HFFc6 (cell line): ENCODE results near the gene PCDH9. TPM values are rescaled to one million over a fixed set of nuclear protein-coding genes. Genes with fewer than 3 reads are reported as not detected.

ENCODE experiments used
- DNase-seq: peaks from one replicate; pipeline ENCODE4 v3.0.0-alpha.2; 2018
- H3K27ac Mint-ChIP-seq: 2 replicates; pipeline ENCODE4 v1.8.0; 2020; ENCODE audit warnings: mild to moderate bottlenecking, mixed read lengths
- H3K27me3 Mint-ChIP-seq: 2 replicates; pipeline ENCODE4 v1.8.0; 2021; ENCODE audit warnings: mild to moderate bottlenecking, moderate library complexity, mixed read lengths; ENCODE audit not compliant: insufficient read depth
- H3K36me3 Mint-ChIP-seq: 2 replicates; pipeline ENCODE4 v1.8.0; 2021; ENCODE audit warnings: low read depth, mixed read lengths
- H3K4me1 Mint-ChIP-seq: 2 replicates; pipeline ENCODE4 v1.8.0; 2020; ENCODE audit warnings: low read depth, mixed read lengths
- H3K4me3 Mint-ChIP-seq: 2 replicates; pipeline ENCODE4 v1.8.0; 2020; ENCODE audit warnings: mild to moderate bottlenecking, moderate library complexity, mixed read lengths
- H3K9me3 Mint-ChIP-seq: 2 replicates; pipeline ENCODE4 v1.8.0; 2020; ENCODE audit warnings: mild to moderate bottlenecking, mixed read lengths
- CTCF ChIP-seq: fragments of 200-600 bp; sonication (generic); IDR thresholded peaks from 2 replicates; pipeline ENCODE4 v1.5.0; 2021; ENCODE audit warnings: antibody characterized with exemption, mild to moderate bottlenecking
- total RNA-seq, 6 experiments: library from RNA; stranded (reverse); fragmentation: NEBNext Ultra II Directional; extraction: Animal tissue kit (Norgen Biotek cat#: 25700); gene quantifications; 2 replicates in 1 of 6; 3 replicates in 5 of 6; pipeline ENCODE4 v1.2.3, GENCODE V29; 2021

PCDH9 gene
- total RNA-seq, 6 experiments from 2014 or later = 2.0 to 6.7 (median 2.6) TPM

- Mint-ChIP-seq H3K27ac (no peak overlapping the region), H3K36me3 (no peaks in the 10 kb centered on the region)
These were observed 566.9 kb downstream of the PCDH9 start for GRCh38 chr13:66663206-66663605.

GRCh38 chr13:66661336-66661735 is 568.8 kb downstream of the PCDH9 start:
- peaks cover 55% of the 10 kb centered on the region for H3K4me1 Mint-ChIP-seq
- no peak overlapping the region; the same call in 1 of the 2 replicates for H3K27ac Mint-ChIP-seq
- H3K4me3 Mint-ChIP-seq = no peak overlapping the region
- no peak for DNase-seq
- H3K36me3 Mint-ChIP-seq = no peaks in the 10 kb centered on the region
- no peaks in the 10 kb centered on the region for H3K9me3 Mint-ChIP-seq
- no peak for TF ChIP-seq CTCF
- H3K27me3 Mint-ChIP-seq = no peaks in the 10 kb centered on the region; the same call in 1 of the 2 replicates

More at GRCh38 chr13:66663206-66663605, 566.9 kb downstream of the PCDH9 start:
- Mint-ChIP-seq H3K4me3 (no peak overlapping the region), H3K9me3 (no peaks in the 10 kb centered on the region), H3K4me1 (peaks cover 40% of the 10 kb centered on the region), H3K27me3 (no peaks in the 10 kb centered on the region; the same call in 1 of the 2 replicates)
- DNase-seq = no peak
- TF ChIP-seq CTCF = no peak

GRCh38 chr13:66660468-66660813 is 569.7 kb downstream of the PCDH9 start:
- Mint-ChIP-seq H3K4me3 (peak overlapping the region; percentile 77), H3K9me3 (no peaks in the 10 kb centered on the region), H3K4me1 (peaks cover 52% of the 10 kb centered on the region), H3K27me3 (no peaks in the 10 kb centered on the region; the same call in 1 of the 2 replicates), H3K27ac (peak overlapping the region; percentile 90), H3K36me3 (no peaks in the 10 kb centered on the region)
- TF ChIP-seq CTCF = no peak
- DNase-seq = no peak

- Mint-ChIP-seq H3K4me1 (peaks cover 49% of the 10 kb centered on the region), H3K4me3 (peak overlapping the region; percentile 77), H3K36me3 (no peaks in the 10 kb centered on the region), H3K9me3 (no peaks in the 10 kb centered on the region), H3K27me3 (no peaks in the 10 kb centered on the region), H3K27ac (peak overlapping the region; percentile 90)
- no peak for TF ChIP-seq CTCF
- DNase-seq = peak; percentile 65
These were observed 570.3 kb downstream of the PCDH9 start for GRCh38 chr13:66659701-66660467.

- H3K9me3 Mint-ChIP-seq = no peaks in the 10 kb centered on the region
- peaks cover 49% of the 10 kb centered on the region for H3K4me1 Mint-ChIP-seq
- peak overlapping the region; percentile 77; the same call in 1 of the 2 replicates for H3K4me3 Mint-ChIP-seq
- no peak for DNase-seq
- no peaks in the 10 kb centered on the region for H3K36me3 Mint-ChIP-seq
- no peak for TF ChIP-seq CTCF
- H3K27me3 Mint-ChIP-seq = no peaks in the 10 kb centered on the region
- peak overlapping the region; percentile 90 for H3K27ac Mint-ChIP-seq
These were observed 570.9 kb downstream of the PCDH9 start for GRCh38 chr13:66659286-66659685.
